ENCODE data around the gene IGSF9B.

IGSF9B gene

DNA sequence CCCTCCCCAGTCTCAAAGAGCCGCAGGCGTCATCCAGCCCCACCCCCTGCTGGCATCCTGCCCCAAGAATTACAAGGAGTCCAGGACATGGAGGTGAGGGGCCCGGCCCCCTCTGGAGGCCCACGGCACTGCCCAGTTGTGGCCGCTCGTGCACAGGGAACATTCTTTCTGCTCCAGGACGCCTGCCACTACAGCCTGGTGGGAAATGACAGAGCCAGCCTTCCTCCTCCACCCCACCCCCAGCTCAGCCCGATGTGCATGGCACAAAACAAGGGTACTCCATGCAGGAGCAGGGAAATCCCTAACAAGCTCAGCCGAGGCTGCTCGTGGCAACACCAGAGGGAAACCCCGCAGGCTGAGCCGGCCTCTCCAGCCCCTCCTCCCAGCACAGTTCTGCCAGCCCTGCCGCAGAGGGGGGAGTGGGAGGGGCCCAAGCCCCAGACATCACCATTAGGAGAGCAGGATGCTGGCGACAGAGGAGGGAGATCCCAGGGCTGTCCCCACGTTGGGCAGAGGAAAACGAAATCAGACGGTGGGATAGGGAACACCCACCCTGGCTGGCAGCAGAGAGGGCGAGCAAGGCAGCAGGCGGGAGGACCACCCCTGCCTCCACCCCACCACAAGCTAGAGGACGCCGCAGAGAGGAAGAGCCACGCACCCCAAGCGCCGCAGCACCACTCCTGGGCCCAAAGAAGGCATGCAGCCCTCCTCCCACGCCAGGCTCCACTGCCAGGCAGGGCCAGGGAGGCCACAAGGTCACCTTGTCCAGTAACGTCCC, 10.0 kb downstream of the IGSF9B start:
- in situ Hi-C loops (cut with MboI; ENCODE audit: low pct_unique_long_range_greater_than_20kb, low sequenced_read_pairs, unreplicated experiment): no loop called here
- TF ChIP-seq, protein P1, sequence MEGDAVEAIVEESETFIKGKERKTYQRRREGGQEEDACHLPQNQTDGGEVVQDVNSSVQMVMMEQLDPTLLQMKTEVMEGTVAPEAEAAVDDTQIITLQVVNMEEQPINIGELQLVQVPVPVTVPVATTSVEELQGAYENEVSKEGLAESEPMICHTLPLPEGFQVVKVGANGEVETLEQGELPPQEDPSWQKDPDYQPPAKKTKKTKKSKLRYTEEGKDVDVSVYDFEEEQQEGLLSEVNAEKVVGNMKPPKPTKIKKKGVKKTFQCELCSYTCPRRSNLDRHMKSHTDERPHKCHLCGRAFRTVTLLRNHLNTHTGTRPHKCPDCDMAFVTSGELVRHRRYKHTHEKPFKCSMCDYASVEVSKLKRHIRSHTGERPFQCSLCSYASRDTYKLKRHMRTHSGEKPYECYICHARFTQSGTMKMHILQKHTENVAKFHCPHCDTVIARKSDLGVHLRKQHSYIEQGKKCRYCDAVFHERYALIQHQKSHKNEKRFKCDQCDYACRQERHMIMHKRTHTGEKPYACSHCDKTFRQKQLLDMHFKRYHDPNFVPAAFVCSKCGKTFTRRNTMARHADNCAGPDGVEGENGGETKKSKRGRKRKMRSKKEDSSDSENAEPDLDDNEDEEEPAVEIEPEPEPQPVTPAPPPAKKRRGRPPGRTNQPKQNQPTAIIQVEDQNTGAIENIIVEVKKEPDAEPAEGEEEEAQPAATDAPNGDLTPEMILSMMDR (IDR thresholded peaks at IDR 0.05; ENCODE audit: extremely low read depth, insufficient read depth, missing control alignments): no peak
- DNase-seq (ENCODE audit: low spot score): no peak

DNA sequence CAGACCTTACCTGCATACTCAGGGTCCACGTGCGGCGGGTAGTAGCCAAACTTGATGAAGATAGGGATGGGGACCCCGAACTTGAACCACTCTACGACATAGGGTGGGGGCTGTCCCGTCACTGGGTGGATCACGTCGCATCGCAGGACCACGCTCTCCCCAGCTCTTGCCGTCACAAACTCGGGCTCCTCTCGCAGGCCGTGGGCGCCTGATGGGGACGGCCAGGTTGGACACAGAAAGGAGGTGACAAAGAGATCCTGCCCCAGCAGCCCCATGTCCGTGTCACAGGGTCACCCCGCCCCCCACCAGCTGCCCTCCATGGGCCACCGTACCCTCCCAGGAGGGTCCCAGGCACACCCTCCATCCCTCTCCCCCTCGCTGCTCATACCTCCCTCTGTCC, 10.7 kb downstream of the IGSF9B start:
- TF ChIP-seq, protein P1 (IDR thresholded peaks at IDR 0.05; ENCODE audit: extremely low read depth, insufficient read depth, missing control alignments): no peak
- in situ Hi-C loops (cut with MboI; ENCODE audit: low pct_unique_long_range_greater_than_20kb, low sequenced_read_pairs, unreplicated experiment): no loop called here
- DNase-seq (ENCODE audit: low spot score): no peak

DNA sequence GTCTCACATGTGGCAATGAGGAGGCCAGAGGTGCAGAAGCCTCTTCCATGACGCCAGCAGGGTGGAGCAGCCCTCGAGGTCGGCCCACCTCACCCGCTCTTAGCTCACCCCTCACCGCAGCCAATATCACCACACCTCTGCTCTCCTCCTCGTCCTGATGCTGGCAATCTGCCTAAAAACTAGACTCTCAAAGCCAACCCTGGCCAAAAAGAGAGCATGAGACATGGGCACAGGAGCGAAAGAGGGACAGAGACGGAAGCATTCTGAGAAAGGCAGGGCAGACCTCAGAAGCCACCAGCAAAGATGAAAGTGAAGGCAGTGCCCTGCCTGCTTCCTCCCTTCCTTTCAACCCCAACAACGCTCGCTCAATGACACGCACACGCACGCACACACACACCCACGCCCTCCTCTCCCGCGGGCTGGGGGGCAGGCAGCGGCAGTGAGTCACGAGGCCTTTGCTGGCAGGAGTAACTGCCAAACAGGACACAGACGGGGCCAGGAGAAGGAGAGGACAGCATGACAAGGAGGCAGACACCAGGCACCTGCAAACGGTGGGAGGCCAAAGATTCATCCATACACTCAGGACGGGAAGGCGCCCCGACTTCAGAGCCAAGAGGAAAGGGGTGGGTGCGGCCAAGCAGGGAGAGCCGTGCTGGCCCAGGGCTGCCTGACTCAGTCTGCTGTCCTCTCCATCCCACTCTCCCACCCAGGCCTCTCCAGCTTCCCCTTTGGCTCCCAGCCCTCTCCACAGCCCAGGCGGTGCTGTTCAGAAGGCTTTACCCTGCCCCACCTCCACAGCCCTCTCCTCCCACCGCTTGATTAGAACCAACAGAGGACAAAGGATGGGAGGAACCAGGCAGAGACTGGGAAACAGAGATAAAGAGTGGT, 11.4 kb downstream of the IGSF9B start:
- TF ChIP-seq, protein P1 (IDR thresholded peaks at IDR 0.05; ENCODE audit: extremely low read depth, insufficient read depth, missing control alignments): no peak
- DNase-seq (ENCODE audit: low spot score): no peak
- in situ Hi-C loops (cut with MboI; ENCODE audit: low pct_unique_long_range_greater_than_20kb, low sequenced_read_pairs, unreplicated experiment): no loop called here

DNA sequence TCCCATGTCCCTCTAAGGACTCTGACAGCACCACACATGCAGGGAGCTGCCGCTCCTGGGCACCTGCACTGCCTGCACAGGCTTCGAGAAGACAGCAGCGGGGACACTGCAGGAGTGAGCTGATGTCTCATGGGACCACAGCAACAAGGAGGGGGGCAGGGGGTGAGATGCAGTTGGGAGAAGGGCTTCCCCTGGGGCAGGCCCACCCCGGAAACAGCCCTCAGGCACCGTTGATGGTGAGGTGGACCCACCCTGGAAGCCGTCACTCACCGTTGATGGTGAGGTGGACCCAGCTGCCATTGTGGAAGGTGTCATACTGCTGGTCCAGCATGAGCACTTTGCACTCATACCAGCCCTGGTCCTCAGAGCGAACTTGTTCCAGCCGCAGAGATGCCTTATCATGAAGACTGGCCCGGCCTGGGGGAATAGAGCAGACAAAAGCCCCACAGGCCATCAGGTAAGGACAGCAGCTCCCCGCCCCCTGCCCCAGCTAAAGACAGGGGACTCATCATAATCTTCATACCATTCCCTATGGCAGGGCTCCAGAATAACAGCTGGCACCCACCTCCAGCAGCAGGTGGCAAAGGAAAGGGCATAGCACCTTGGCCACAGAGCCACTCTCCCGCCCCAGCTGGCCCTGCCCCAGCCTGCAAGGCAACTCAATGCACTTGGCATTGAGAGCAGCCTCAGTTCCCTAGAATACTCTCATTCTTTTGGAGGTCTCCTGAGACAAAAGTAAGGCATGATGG, 12.6 kb downstream of the IGSF9B start:
- in situ Hi-C loops (cut with MboI; ENCODE audit: low pct_unique_long_range_greater_than_20kb, low sequenced_read_pairs, unreplicated experiment): no loop called here
- no peak for DNase-seq (ENCODE audit: low spot score)
- TF ChIP-seq, protein P1 (IDR thresholded peaks at IDR 0.05; ENCODE audit: extremely low read depth, insufficient read depth, missing control alignments): no peak

DNA sequence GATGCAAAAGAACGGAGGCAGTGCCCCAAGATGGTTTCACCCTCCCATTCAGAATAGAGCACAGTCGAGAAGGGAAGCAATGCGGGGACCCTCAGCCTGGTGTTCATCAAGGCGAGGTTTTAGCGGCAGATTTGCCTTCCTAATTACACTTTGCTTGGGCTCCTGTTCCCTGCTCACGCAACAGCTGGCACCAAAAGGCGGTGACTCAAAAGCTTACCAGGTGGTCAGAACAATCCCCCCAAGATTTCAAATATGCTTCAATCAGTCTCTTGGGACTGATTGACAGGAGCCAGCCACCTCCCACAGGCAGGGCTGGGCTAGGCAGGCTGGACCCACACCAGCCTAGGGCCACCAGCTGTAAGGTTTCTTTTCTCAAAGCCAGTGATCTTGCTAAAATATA, 14.2 kb downstream of the IGSF9B start:
- TF ChIP-seq, protein P1 (IDR thresholded peaks at IDR 0.05; ENCODE audit: extremely low read depth, insufficient read depth, missing control alignments): no peak
- no peak for DNase-seq (ENCODE audit: low spot score)
- in situ Hi-C loops (cut with MboI; ENCODE audit: low pct_unique_long_range_greater_than_20kb, low sequenced_read_pairs, unreplicated experiment): no loop called here

DNA sequence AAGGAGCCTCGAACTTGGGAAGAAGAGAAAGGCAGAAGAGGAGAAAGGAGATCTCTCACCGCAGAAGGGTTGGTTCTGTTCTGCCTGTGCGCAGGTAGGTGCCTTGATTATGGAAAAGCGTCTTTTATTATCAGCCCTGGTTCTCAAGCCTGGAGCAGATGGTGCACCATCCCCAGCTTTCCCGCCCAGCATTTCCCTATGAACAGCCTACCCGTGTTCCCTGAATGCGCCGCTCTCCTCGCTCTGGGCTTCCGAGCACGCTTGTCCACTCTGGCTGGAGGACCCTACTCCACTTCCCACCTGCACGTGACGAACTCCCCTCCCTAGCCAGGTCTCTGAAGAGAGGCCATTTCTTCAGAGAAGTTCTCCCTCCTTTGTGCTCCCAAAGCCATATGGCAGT, 15.2 kb downstream of the IGSF9B start:
- DNase-seq (ENCODE audit: low spot score): no peak
- TF ChIP-seq, protein P1 (IDR thresholded peaks at IDR 0.05; ENCODE audit: extremely low read depth, insufficient read depth, missing control alignments): no peak
- in situ Hi-C loops (cut with MboI; ENCODE audit: low pct_unique_long_range_greater_than_20kb, low sequenced_read_pairs, unreplicated experiment): no loop called here
